CD4-positive, alpha-beta memory T cell (primary cell): Measurements from ENCODE around the gene CPNE2. TPM values are rescaled to one million over a fixed set of nuclear protein-coding genes. Genes with fewer than 3 reads are reported as not detected.

Source experiments
- CTCF ChIA-PET: fragments of 350-600 bp; sonication (Branson Sonifier 250); formaldehyde crosslinking; loops from one replicate; lab custom pipeline; 2021; ENCODE audit warnings: inconsistent platforms; ENCODE audit not compliant: partially characterized antibody; lab: Charles Lee
- POLR2A ChIA-PET: fragments of 350-600 bp; sonication (Branson Sonifier 250); formaldehyde crosslinking; loops from one replicate; lab custom pipeline; 2021; ENCODE audit not compliant: partially characterized antibody; lab: Charles Lee
- DNase-seq, 5 donors: peaks; one replicate each; pipeline versions ENCODE4 v3.0.0 to v3.0.0-alpha.2; 2020 to 2022; ENCODE audit warnings: mixed read lengths in 1 of 5
- H3K27ac ChIP-seq: one replicate; pipeline ENCODE4 v1.7.0; 2013; ENCODE audit warnings: low read depth, low read length
- H3K27me3 ChIP-seq: 2 replicates; pipeline ENCODE4 v1.7.0; 2013; ENCODE audit warnings: mild to moderate bottlenecking, low read length, moderate library complexity; ENCODE audit not compliant: insufficient read depth
- H3K36me3 ChIP-seq: 2 replicates; pipeline ENCODE4 v1.7.0; 2013; ENCODE audit warnings: mild to moderate bottlenecking, low read length, moderate library complexity; ENCODE audit not compliant: insufficient read depth
- H3K4me1 ChIP-seq: 2 replicates; pipeline ENCODE4 v1.7.0; 2013; ENCODE audit warnings: mild to moderate bottlenecking, low read length, moderate library complexity; ENCODE audit not compliant: insufficient read depth
- H3K4me3 ChIP-seq, 2 donors: one replicate each; pipeline ENCODE4 v1.7.0; 2013; ENCODE audit warnings: low read length in 2 of 2, mild to moderate bottlenecking in 1 of 2
- H3K9me3 ChIP-seq, 2 donors: one replicate each; pipeline ENCODE4 v1.7.0; 2013; ENCODE audit warnings: low read length in 2 of 2, control low read depth in 1 of 2; ENCODE audit not compliant: control insufficient read depth in 1 of 2
- H3K27ac Mint-ChIP-seq, 7 donors: one replicate each; pipeline ENCODE4 v1.8.0; 2020 to 2021; ENCODE audit warnings: mixed read lengths in 7 of 7, mild to moderate bottlenecking in 6 of 7, inconsistent platforms in 3 of 7, moderate library complexity in 3 of 7
- H3K27me3 Mint-ChIP-seq, 2 donors: one replicate each; pipeline ENCODE4 v1.8.0; 2020 to 2021; ENCODE audit warnings: mixed read lengths in 2 of 2
- H3K36me3 Mint-ChIP-seq, 2 donors: one replicate each; pipeline ENCODE4 v1.8.0; 2020 to 2021; ENCODE audit warnings: mixed read lengths in 2 of 2, inconsistent platforms in 1 of 2, mild to moderate bottlenecking in 1 of 2
- H3K4me1 Mint-ChIP-seq, 4 donors: one replicate each; pipeline ENCODE4 v1.8.0; 2020 to 2021; ENCODE audit warnings: mixed read lengths in 4 of 4, mild to moderate bottlenecking in 1 of 4
- H3K4me3 Mint-ChIP-seq, 8 donors: one replicate each; pipeline ENCODE4 v1.8.0; 2020 to 2021; ENCODE audit warnings: mixed read lengths in 8 of 8, mild to moderate bottlenecking in 7 of 8, moderate library complexity in 6 of 8, inconsistent platforms in 3 of 8
- H3K9me3 Mint-ChIP-seq, 8 donors: one replicate each; pipeline ENCODE4 v1.8.0; 2020 to 2021; ENCODE audit warnings: mixed read lengths in 8 of 8, mild to moderate bottlenecking in 5 of 8, inconsistent platforms in 3 of 8, moderate library complexity in 1 of 8
- intact Hi-C: fragments of 100-400 bp; cut with micrococcal nuclease; formaldehyde crosslinking; loops from one replicate; pipeline ENCODE4 v1.15.1; 2023
- polyA plus RNA-seq, 2 donors: library from polyadenylated mRNA; unstranded; fragments of 300-500 nt; fragmentation: Illumina TruSeq; gene quantifications; one replicate each; pipeline ENCODE4 v1.2.3, GENCODE V29; 2021
- total RNA-seq, 2 experiments: library from RNA; stranded (reverse); gene quantifications; one replicate each; pipeline ENCODE4 v1.2.3, GENCODE V29; 2021

Gene CPNE2
- total and polyA plus RNA-seq, 4 experiments from 2014 or later = 3.8 to 6.8 (median 5.4) TPM

GRCh38 chr16:57138281-57138935 is 46.0 kb downstream of the CPNE2 start:
- H3K4me1 ChIP-seq = peaks cover 69% of the 10 kb centered on the region
- Mint-ChIP-seq H3K9me3 (no peaks in the 10 kb centered on the region), H3K4me1 (peaks cover 36 to 86% (median 66%) of the 10 kb centered on the region in 4 donors), H3K36me3 (no peaks in the 10 kb centered on the region), H3K27ac (peak overlapping the region in 6 of 7 donors; percentile 62 to 85 (median 78)), H3K4me3 (peak overlapping the region in 2 of 8 donors; percentile 20 to 21), H3K27me3 (no peaks in the 10 kb centered on the region)
- POLR2A ChIA-PET = interaction anchor here (0.5 kb wide), 1 partner anchor 11 kb away, joined by 3 read pairs; no protein-coding TSS in a partner anchor
- H3K9me3 ChIP-seq = no peaks in the 10 kb centered on the region
- intact Hi-C loops = no loop called here
- H3K27ac ChIP-seq = no peak overlapping the region
- DNase-seq = no peak
- CTCF ChIA-PET = interaction anchor here (5.6 kb wide), 1 partner anchor 45 kb away, joined by 39 read pairs; the partner anchor contains the start of gene CPNE2
- H3K4me3 ChIP-seq = no peak overlapping the region
- no peaks in the 10 kb centered on the region for H3K36me3 ChIP-seq
- no peaks in the 10 kb centered on the region for H3K27me3 ChIP-seq

- H3K9me3 Mint-ChIP-seq = no peaks in the 10 kb centered on the region
- ChIA-PET CTCF (interaction anchor here (0.7 to 2.5 kb wide), 4 partner anchors 11 to 57 kb away, joined by 3 to 13 read pairs (median 4); partner anchors contain the start of gene CPNE2), POLR2A (interaction anchor here (0.6 to 1.8 kb wide), 5 partner anchors 10 to 49 kb away, joined by 3 to 7 read pairs (median 4); partner anchors contain the start of gene CPNE2)
- DNase-seq = no peak
- intact Hi-C loops = no loop called here
- peak overlapping the region in 4 of 8 donors; percentile 69 to 85 (median 81) for H3K4me3 Mint-ChIP-seq
- Histone ChIP-seq H3K9me3 (no peaks in the 10 kb centered on the region), H3K4me3 (no peak overlapping the region), H3K4me1 (peaks cover 47% of the 10 kb centered on the region), H3K27me3 (no peaks in the 10 kb centered on the region), H3K36me3 (no peaks in the 10 kb centered on the region), H3K27ac (no peak overlapping the region)
- no peaks in the 10 kb centered on the region for H3K36me3 Mint-ChIP-seq
- H3K27me3 Mint-ChIP-seq = no peaks in the 10 kb centered on the region
- H3K27ac Mint-ChIP-seq = peak overlapping the region in 6 of 7 donors; percentile 78 to 95 (median 92)
- peaks cover 23 to 67% (median 49%) of the 10 kb centered on the region in 4 donors for H3K4me1 Mint-ChIP-seq
These were observed 48.7 kb downstream of the CPNE2 start for GRCh38 chr16:57140931-57141668.

GRCh38 chr16:57141822-57142631 is 49.6 kb downstream of the CPNE2 start:
- no peaks in the 10 kb centered on the region for H3K36me3 ChIP-seq
- intact Hi-C loops = no loop called here
- H3K4me3 ChIP-seq = no peak overlapping the region
- peak in 4 of 5 donors; percentile 22 to 28 (median 23) for DNase-seq
- Mint-ChIP-seq H3K36me3 (no peaks in the 10 kb centered on the region), H3K9me3 (no peaks in the 10 kb centered on the region), H3K4me1 (peaks cover 20 to 64% (median 46%) of the 10 kb centered on the region in 4 donors), H3K27me3 (no peaks in the 10 kb centered on the region), H3K27ac (peak overlapping the region; percentile 78 to 96 (median 93)), H3K4me3 (peak overlapping the region in 7 of 8 donors; percentile 62 to 85 (median 73))
- H3K27me3 ChIP-seq = no peaks in the 10 kb centered on the region
- H3K4me1 ChIP-seq = peaks cover 42% of the 10 kb centered on the region
- no peaks in the 10 kb centered on the region for H3K9me3 ChIP-seq
- CTCF ChIA-PET = interaction anchor here (0.7 to 2.5 kb wide), 5 partner anchors 10 to 58 kb away, joined by 3 to 13 read pairs (median 3); partner anchors contain the start of gene CPNE2
- peak overlapping the region; percentile 4 for H3K27ac ChIP-seq
- POLR2A ChIA-PET = interaction anchor here (0.9 to 1.8 kb wide), 7 partner anchors 11 to 50 kb away, joined by 3 to 7 read pairs (median 4); partner anchors contain the start of genes CPNE2, PSME3IP1 and RSPRY1

- ChIA-PET CTCF (interaction anchor here (0.8 to 1.5 kb wide), 5 partner anchors 8 to 59 kb away, joined by 3 to 5 read pairs (median 4); partner anchors contain the start of gene CPNE2), POLR2A (interaction anchor here (0.9 to 1.6 kb wide), 3 partner anchors 9 to 59 kb away, joined by 3 to 5 read pairs (median 3); partner anchors contain the start of genes PSME3IP1 and RSPRY1)
- H3K9me3 Mint-ChIP-seq = no peaks in the 10 kb centered on the region
- H3K27ac Mint-ChIP-seq = peak overlapping the region in 3 of 7 donors; percentile 27 to 65 (median 43)
- intact Hi-C loops = no loop called here
- Histone ChIP-seq H3K9me3 (no peaks in the 10 kb centered on the region), H3K4me3 (no peak overlapping the region), H3K36me3 (no peaks in the 10 kb centered on the region), H3K4me1 (peaks cover 42% of the 10 kb centered on the region), H3K27me3 (no peaks in the 10 kb centered on the region), H3K27ac (no peak overlapping the region)
- DNase-seq = no peak
- H3K36me3 Mint-ChIP-seq = peaks cover 0 to 2% of the 10 kb centered on the region in 2 donors
- peaks cover 21 to 64% (median 47%) of the 10 kb centered on the region in 4 donors for H3K4me1 Mint-ChIP-seq
- H3K4me3 Mint-ChIP-seq = no peak overlapping the region
- no peaks in the 10 kb centered on the region for H3K27me3 Mint-ChIP-seq
These were observed 51.0 kb downstream of the CPNE2 start for GRCh38 chr16:57143149-57143921.

GRCh38 chr16:57144027-57144426 is 51.6 kb downstream of the CPNE2 start:
- peaks cover 42% of the 10 kb centered on the region for H3K4me1 ChIP-seq
- ChIA-PET CTCF (interaction anchor here (0.8 to 1.5 kb wide), 4 partner anchors 9 to 60 kb away, joined by 3 to 5 read pairs (median 4); partner anchors contain the start of gene CPNE2), POLR2A (interaction anchor here (1.6 kb wide), 1 partner anchor 10 kb away, joined by 5 read pairs; no protein-coding TSS in a partner anchor)
- H3K4me3 Mint-ChIP-seq = no peak overlapping the region
- no peaks in the 10 kb centered on the region for H3K36me3 ChIP-seq
- H3K27me3 ChIP-seq = no peaks in the 10 kb centered on the region
- peaks cover 0 to 2% of the 10 kb centered on the region in 2 donors for H3K36me3 Mint-ChIP-seq
- H3K4me1 Mint-ChIP-seq = peaks cover 19 to 57% (median 40%) of the 10 kb centered on the region in 4 donors
- intact Hi-C loops = loop anchor here (2.0 kb wide), 1 partner anchor 19 kb away; no protein-coding TSS in a partner anchor
- H3K27ac ChIP-seq = no peak overlapping the region
- no peaks in the 10 kb centered on the region for H3K27me3 Mint-ChIP-seq
- no peaks in the 10 kb centered on the region for H3K9me3 ChIP-seq
- no peaks in the 10 kb centered on the region for H3K9me3 Mint-ChIP-seq
- DNase-seq = no peak
- peak overlapping the region in 2 of 7 donors; percentile 27 to 43 for H3K27ac Mint-ChIP-seq
- no peak overlapping the region for H3K4me3 ChIP-seq
